NCI-H82 treated with DMSO at 0.1 percent for 48 hours (cell line): ENCODE measurements around the gene RAP1GAP2.
"Not testable (repeated sequence)": the region's sequence is repeated elsewhere in the genome, so short reads cannot be mapped to it uniquely, and the experiment has no call there.

Experiments
- DNase-seq: peaks from one replicate; lab custom pipeline; 2025; ENCODE audit not compliant: unreplicated experiment; lab: John Stamatoyannopoulos, UW

The RAP1GAP2 gene

GRCh38 chr17:3015890-3016289 is 219.7 kb downstream of the RAP1GAP2 start:
- DNase-seq: no peak

- no peak for DNase-seq
Observed at GRCh38 chr17:3017936-3018335, 221.7 kb downstream of the RAP1GAP2 start.

GRCh38 chr17:3019761-3020160 is 223.5 kb downstream of the RAP1GAP2 start:
- no peak for DNase-seq

GRCh38 chr17:3020381-3020780 is 224.1 kb downstream of the RAP1GAP2 start:
- DNase-seq: no peak

- DNase-seq: no peak
Observed at GRCh38 chr17:3022197-3022596, 226.0 kb downstream of the RAP1GAP2 start.

- no peak for DNase-seq
Observed at GRCh38 chr17:3024346-3024745, 228.1 kb downstream of the RAP1GAP2 start.

GRCh38 chr17:3025421-3026124 is 229.3 kb downstream of the RAP1GAP2 start:
- no peak for DNase-seq

GRCh38 chr17:3026125-3026855 is 230.1 kb downstream of the RAP1GAP2 start:
- no peak for DNase-seq

GRCh38 chr17:3026856-3027751 is 230.9 kb downstream of the RAP1GAP2 start:
- DNase-seq: peak; percentile 99

GRCh38 chr17:3027786-3028532 is 231.7 kb downstream of the RAP1GAP2 start:
- DNase-seq: no peak

GRCh38 chr17:3029213-3029913 is 233.1 kb downstream of the RAP1GAP2 start:
- DNase-seq: no peak

GRCh38 chr17:3030096-3030495 is 233.9 kb downstream of the RAP1GAP2 start:
- no peak for DNase-seq

GRCh38 chr17:3030852-3031470 is 234.7 kb downstream of the RAP1GAP2 start:
- DNase-seq: not testable (repeated sequence)

- no peak for DNase-seq
Observed at GRCh38 chr17:3032258-3033247, 236.3 kb downstream of the RAP1GAP2 start.

- no peak for DNase-seq
Observed at GRCh38 chr17:3033248-3033640, 237.0 kb downstream of the RAP1GAP2 start.

- no peak for DNase-seq
Observed at GRCh38 chr17:3033741-3034577, 237.7 kb downstream of the RAP1GAP2 start.

- DNase-seq: no peak
Observed at GRCh38 chr17:3034578-3034920, 238.3 kb downstream of the RAP1GAP2 start.
